Measurements from ENCODE around the gene SORCS2.

DNA sequence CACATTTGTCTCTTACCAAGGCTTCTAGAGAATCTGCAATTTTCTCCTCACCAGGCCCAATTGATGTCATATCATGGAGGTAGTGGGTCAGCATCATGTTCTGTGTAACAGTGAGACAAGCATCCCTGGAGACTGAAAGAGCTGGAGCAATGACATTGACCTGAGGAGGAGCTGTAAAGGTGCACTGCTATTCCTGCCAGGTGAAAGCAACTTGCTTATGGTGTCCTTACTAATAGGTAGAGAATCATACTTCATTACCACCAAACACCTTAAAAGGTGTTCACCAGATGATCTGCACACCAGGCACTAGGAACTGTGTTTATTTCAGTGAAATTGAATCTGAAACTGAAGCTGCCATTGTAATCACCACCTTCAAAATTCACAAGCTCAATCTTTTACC is 558.6 kb downstream of the SORCS2 start:
- TF ChIP-seq, protein P1, sequence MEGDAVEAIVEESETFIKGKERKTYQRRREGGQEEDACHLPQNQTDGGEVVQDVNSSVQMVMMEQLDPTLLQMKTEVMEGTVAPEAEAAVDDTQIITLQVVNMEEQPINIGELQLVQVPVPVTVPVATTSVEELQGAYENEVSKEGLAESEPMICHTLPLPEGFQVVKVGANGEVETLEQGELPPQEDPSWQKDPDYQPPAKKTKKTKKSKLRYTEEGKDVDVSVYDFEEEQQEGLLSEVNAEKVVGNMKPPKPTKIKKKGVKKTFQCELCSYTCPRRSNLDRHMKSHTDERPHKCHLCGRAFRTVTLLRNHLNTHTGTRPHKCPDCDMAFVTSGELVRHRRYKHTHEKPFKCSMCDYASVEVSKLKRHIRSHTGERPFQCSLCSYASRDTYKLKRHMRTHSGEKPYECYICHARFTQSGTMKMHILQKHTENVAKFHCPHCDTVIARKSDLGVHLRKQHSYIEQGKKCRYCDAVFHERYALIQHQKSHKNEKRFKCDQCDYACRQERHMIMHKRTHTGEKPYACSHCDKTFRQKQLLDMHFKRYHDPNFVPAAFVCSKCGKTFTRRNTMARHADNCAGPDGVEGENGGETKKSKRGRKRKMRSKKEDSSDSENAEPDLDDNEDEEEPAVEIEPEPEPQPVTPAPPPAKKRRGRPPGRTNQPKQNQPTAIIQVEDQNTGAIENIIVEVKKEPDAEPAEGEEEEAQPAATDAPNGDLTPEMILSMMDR (conservative IDR thresholded peaks at IDR 0.05; ENCODE audit: low read depth, low read length) = no peak
- TF ChIP-seq EZH2 (IDR thresholded peaks at IDR 0.05; ENCODE audit: low read length, unreplicated experiment) (no peak), EZH2phosphoT487 (IDR thresholded peaks at IDR 0.05; ENCODE audit: borderline replicate concordance, low read length) (no peak)

All from PC-3 (cell line).